HS-27A (cell line): ENCODE measurements around the gene SAMD3.
"Not testable (repeated sequence)": the region's sequence is repeated elsewhere in the genome, so short reads cannot be mapped to it uniquely, and the experiment has no call there.

ENCODE experiments used
- DNase-seq: peaks from one replicate; pipeline ENCODE4 v3.0.0-alpha.2; 2012; ENCODE audit warnings: low read depth, missing footprints

SAMD3 gene, protein sequence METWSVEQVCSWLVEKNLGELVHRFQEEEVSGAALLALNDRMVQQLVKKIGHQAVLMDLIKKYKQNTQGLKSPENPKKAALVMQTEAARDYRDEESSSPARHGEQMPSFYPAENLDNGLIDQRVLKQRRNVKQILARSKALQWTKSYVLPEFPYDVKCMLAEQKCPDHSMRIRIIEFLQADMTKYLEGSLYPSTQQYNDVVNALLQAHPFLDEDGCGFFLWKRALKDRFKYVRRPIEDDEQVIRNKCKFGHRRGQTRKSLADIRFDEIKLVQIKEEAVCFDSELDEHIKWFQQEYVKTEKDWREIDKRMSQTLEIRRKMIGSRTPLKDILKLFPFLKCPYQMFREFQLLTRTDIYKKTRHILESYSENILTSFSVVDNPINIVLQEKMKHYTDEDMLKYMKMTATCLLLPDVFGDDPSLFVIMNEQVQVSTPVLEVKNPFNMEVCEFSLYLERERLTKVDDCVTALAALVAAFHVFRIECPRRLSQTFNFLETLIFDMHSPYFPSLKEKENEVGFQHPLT

GRCh38 chr6:130222775-130223174, at the start of gene SAMD3:
Gene SAMD3, minus strand, starts transcription at chr6:130222951. Its CDS starts 7,678 bp downstream, at chr6:130215273.
- no peak for DNase-seq

DNA sequence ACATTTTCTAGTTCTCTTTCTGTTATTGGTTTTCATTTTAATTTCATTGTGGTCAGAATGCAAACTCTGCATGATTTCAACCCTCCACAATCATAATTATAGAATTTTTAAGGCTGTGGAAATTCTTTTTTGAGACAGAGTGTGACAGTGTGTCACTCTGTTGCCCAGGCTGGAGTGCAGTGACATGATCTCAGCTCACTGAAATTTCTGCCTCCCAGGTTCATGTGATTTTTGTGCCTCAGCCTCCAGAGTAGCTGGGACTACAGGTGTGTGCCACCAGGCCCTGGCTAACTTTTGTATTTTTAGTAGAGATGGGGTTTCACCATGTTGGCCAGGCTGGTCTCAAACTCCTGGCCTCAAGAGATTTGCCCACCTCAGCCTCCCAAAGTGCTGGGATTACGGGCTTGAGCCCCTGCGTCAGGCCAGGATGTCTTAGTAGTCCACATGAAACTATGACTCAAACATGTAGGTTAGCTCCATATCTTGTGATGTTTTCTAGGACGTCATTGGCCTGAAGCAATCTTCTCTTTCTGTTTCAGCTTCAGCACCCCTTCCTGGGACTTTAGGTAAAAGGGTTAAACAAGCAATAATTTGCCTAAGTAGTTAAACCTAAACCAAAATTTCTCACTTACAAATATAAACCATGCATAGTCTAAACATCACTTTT, 47.4 kb upstream of the SAMD3 start:
- no peak for DNase-seq

DNA sequence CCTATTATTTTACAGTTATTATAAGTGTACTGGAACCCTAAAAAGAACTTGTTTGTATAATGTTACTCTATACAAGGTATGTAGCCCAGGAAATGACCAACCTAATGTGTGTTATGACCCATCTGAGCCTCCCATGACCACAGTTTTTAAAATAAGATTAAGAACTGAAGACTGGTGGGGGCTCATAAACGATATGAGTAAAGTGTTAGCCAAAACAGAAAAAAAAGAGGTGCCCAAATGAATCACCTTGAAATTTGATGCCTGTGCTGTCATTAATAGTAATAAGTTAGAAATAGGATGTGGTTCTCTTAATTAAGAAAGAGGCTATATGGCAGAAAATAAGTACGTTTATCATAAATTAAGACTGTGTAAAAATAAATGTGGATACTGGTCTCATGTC, 42.8 kb upstream of the SAMD3 start:
- not testable (repeated sequence) for DNase-seq

DNA sequence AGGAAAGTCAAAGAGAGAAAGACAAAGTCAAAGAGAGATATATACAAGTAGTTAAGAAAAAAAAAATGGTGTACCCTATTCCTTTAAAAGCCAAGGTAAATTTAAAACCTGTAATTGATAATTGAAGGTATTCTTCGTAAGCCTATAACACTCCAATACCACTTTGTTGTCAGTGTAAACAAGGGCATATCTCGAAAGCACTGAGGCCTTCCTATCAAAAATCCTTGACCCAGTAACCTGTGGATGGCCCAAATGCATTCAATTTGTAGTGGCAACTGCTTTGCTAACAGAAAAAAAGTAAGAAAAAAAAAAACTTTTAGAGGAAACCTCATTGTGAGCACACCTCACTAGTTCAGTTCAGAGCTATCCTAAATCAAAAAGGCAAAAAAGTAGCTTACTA, 39.3 kb upstream of the SAMD3 start:
- no peak for DNase-seq

GRCh38 chr6:130261558-130261957, 38.8 kb upstream of the SAMD3 start:
- DNase-seq = not testable (repeated sequence)

GRCh38 chr6:130260614-130261241, 38.0 kb upstream of the SAMD3 start:
- DNase-seq = not testable (repeated sequence)

GRCh38 chr6:130260050-130260462, 37.3 kb upstream of the SAMD3 start:
- not testable (repeated sequence) for DNase-seq

- no peak for DNase-seq
Measured at GRCh38 chr6:130259557-130259956, 36.8 kb upstream of the SAMD3 start.

- no peak for DNase-seq
Measured at GRCh38 chr6:130259140-130259539, 36.4 kb upstream of the SAMD3 start.

DNA sequence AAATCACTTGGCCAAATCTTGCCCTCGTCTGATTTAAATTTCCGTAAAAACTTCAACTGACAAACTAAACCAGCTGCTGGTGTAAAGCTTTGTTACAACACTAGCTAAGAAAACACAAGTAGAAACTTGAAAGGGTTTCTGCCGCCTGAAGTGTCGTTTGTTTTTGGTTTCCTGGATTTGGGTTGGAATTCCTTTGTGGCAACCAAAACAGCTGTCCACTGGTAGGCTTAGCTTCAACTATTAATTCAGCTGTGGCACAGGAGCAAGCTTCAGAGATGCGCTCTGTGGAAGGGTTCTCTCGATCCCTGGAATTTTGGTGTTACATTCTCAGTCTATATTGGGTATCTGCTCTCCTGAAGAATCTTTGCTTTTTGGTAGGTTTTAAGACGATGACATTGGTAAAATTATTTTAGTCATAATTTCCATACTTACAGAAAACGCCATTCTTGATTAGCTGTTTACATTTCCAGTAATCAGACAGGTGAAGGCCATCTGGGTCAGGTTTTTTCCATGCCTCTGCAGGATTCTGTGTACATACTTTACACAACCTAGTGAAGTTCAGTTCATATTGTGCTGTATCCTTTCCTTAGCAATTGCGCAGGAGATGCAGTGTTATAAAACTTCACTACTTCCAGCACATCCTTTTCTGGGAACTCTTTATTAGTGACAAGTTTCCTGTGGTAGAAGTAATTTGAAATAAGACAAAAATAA, 29.9 kb upstream of the SAMD3 start:
- DNase-seq = no peak

GRCh38 chr6:130245267-130245666, 22.5 kb upstream of the SAMD3 start:
- DNase-seq = no peak

DNA sequence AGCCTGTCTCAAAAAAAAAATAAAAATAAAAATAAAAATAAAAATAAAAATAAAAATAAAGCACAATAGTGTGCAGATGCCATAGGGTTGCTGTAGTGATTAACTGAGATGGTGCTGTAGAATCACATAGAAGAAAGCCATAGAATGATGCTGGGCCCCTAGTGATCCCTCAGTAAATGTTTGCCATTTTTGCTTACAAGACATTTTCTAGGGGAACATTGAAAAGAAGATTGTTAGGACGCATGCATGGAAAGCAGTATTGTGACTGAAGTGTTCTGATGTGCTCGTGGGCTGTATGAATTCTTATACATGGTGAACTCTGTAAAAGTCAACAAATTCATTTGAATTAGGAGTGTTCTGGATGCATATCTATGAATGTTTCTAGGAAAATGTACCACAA, 22.0 kb upstream of the SAMD3 start:
- DNase-seq = no peak

DNA sequence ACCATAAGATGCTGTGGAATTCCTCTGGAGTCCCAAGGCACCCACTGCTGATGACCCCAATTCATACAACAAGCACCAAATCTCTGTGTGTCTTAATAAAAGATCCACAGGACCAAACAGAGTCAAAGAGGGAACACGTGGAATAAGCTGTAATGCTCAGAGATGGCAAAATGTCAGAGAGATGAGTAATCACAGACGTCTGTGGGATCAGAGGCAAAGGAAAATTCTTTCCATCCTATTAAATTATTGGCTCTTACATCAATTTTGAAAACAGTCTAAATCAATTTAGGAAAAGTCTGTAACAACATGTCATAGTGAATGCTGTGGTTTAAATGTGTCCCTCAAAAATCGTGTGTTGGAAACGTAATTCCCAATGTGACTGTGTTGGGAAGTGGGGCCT, 17.5 kb upstream of the SAMD3 start:
- DNase-seq = peak; percentile 46

- no peak for DNase-seq
Measured at GRCh38 chr6:130239755-130240154, 17.0 kb upstream of the SAMD3 start.

- DNase-seq = no peak
Measured at GRCh38 chr6:130233330-130233729, 10.6 kb upstream of the SAMD3 start.

- DNase-seq = not testable (repeated sequence)
Measured at GRCh38 chr6:130230531-130230930, 7.8 kb upstream of the SAMD3 start.

DNA sequence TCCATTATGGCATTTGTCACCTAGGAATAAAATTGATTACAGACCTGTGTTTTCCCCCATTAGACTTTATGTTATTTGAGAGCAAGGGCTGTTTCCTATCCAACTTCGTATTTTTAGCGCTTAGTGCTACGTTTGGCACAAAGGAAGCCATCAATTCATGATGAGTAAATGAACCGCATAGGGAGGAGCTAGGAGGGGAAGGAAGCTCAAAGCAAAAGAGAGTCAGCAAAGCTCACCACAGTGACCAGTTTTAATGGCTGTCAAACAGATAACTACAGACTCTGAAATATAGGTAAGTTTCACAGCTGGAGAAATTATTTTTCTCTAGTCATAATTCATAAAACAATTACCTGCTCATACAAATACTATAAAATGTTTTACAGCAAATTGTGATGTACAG, 6.9 kb upstream of the SAMD3 start:
- no peak for DNase-seq

GRCh38 chr6:130223508-130223907, 757 bp upstream of the SAMD3 start:
- no peak for DNase-seq

- DNase-seq = no peak
Measured at GRCh38 chr6:130218134-130218533, 4.6 kb downstream of the SAMD3 start.

DNA sequence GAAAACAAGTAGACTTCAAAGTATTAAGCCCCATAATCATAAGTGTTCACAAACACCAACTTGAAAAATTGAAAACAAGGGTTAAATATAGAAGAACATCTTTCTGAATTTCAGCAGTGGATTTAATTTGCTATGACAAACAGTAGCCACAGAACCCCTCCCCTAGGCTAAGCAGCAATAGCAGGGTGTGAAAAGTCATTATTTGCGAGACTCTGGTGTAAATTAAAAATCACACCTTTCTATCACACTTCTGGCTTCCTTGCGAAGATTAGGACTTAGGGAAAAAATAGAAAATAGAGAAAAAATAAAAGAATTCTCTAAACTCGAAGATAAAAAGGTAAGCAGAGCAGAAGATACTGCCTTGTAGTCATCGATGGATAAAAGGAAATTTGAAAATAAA, 6.1 kb downstream of the SAMD3 start:
- DNase-seq = no peak

GRCh38 chr6:130215526-130215925, 7.2 kb downstream of the SAMD3 start:
- DNase-seq = no peak

GRCh38 chr6:130212215-130212874, 10.4 kb downstream of the SAMD3 start:
- DNase-seq = no peak
